HCT116 (cell line): Measurements from ENCODE around the gene CREB3L4. TPM values are rescaled to one million over a fixed set of nuclear protein-coding genes. Genes with fewer than 3 reads are reported as not detected.

Experiments used
- ATAC-seq: fragments of 200-7000 bp; cut with Tn5 transposase; 2 replicates; pipeline ENCODE4 v1.9.1; 2020; ENCODE audit warnings: mild to moderate bottlenecking, moderate library complexity
- BruUV-seq: library from RNA; stranded (reverse); fragments of 400-500 nt; replicated peaks from 2 replicates; lab custom pipeline; 2021; lab: Mats Ljungman, UMichigan
- CTCF ChIA-PET: fragments of 300-600 bp; sonication (Branson Sonifier 250); formaldehyde crosslinking; loops from one replicate; lab custom pipeline; 2021; ENCODE audit warnings: antibody characterized with exemption; lab: Charles Lee
- POLR2A ChIA-PET: fragments of 300-600, 350-600 bp; sonication (Branson Sonifier 250); formaldehyde crosslinking; loops from one replicate; lab custom pipeline; 2021; ENCODE audit warnings: antibody characterized with exemption; lab: Charles Lee
- RAD21 ChIA-PET, 2 experiments: fragments of 300-600 bp; sonication (Branson Sonifier 250); formaldehyde crosslinking; loops; one replicate each; lab custom pipeline; 2023; ENCODE audit warnings: low total read pairs in 2 of 2; ENCODE audit not compliant: uncharacterized antibody in 2 of 2, unreplicated experiment in 2 of 2, low non-redundant PET in 1 of 2; lab: Charles Lee
- DNase-seq: peaks from one replicate; pipeline ENCODE4 v3.0.0-alpha.2; 2010; ENCODE audit warnings: low read depth, low spot score
- H2AFZ ChIP-seq: fragments of 200-600 bp; shearing (Covaris generic), sonication (generic); 2 replicates; pipeline ENCODE4 v1.6.1; 2017; ENCODE audit warnings: low read depth, mixed run types, mixed read lengths, antibody characterized with exemption, low read length; ENCODE audit not compliant: poor library complexity, severe bottlenecking
- H3K27ac ChIP-seq: 2 replicates; pipeline ENCODE4 v1.5.1; 2012; ENCODE audit warnings: low read depth, low read length
- H3K27me3 ChIP-seq: fragments of 200-600 bp; sonication (generic); 2 replicates; pipeline ENCODE4 v1.6.1; 2016; ENCODE audit warnings: mixed run types, low read length, mixed read lengths; ENCODE audit not compliant: insufficient read depth
- H3K36me3 ChIP-seq, 2 experiments: fragments of 200-500 bp in 1 of 2; fragments of 200-600 bp in 1 of 2; sonication (Bioruptor generic) in 1 of 2; sonication (generic) in 1 of 2; 2 replicates each; pipeline versions ENCODE4 v1.5.1 to v1.6.1; 2014 to 2016; ENCODE audit warnings: low read length in 2 of 2, inconsistent platforms in 1 of 2, mixed read lengths in 1 of 2, mixed run types in 1 of 2; ENCODE audit not compliant: insufficient read depth in 2 of 2, control insufficient read depth in 1 of 2
- H3K4me1 ChIP-seq, 2 experiments: fragments of 200-600 bp in 1 of 2; sonication (generic) in 1 of 2; 2 replicates each; pipeline versions ENCODE4 v1.5.1 to v1.6.1; 2012 to 2017; ENCODE audit warnings: low read length in 2 of 2, inconsistent platforms in 1 of 2, mild to moderate bottlenecking in 1 of 2, mixed read lengths in 1 of 2, mixed run types in 1 of 2, moderate library complexity in 1 of 2; ENCODE audit not compliant: insufficient read depth in 2 of 2, control insufficient read depth in 1 of 2
- H3K4me2 ChIP-seq: fragments of 200-600 bp; sonication (generic); 2 replicates; pipeline ENCODE4 v1.6.1; 2017; ENCODE audit warnings: mixed run types, low read length, mixed read lengths
- H3K4me3 ChIP-seq, 2 experiments: fragments of 200-600 bp in 1 of 2; sonication (generic) in 1 of 2; replicated peaks in 1 of 2; 2 replicates each; pipeline ENCODE4 v1.5.1; 2011 to 2016; ENCODE audit warnings: low read length in 2 of 2, control low read depth in 1 of 2, low read depth in 1 of 2, mild to moderate bottlenecking in 1 of 2, mixed read lengths in 1 of 2, mixed run types in 1 of 2
- H3K79me2 ChIP-seq: fragments of 200-600 bp; sonication (generic); 2 replicates; pipeline ENCODE4 v1.6.1; 2017; ENCODE audit warnings: mild to moderate bottlenecking, mixed run types, low read length, moderate library complexity, mixed read lengths; ENCODE audit not compliant: insufficient read depth
- H3K9ac ChIP-seq: fragments of 200-600 bp; sonication (generic); 2 replicates; pipeline ENCODE4 v1.6.1; 2016; ENCODE audit warnings: low read length, mixed read lengths
- H3K9me2 ChIP-seq: fragments of 200-600 bp; sonication (generic), shearing (Covaris generic); 2 replicates; pipeline ENCODE4 v1.6.1; 2017; ENCODE audit warnings: mixed run types, mild to moderate bottlenecking, moderate library complexity; ENCODE audit not compliant: insufficient read depth
- H3K9me3 ChIP-seq, 2 experiments: fragments of 200-500 bp in 1 of 2; fragments of 200-600 bp in 1 of 2; sonication (Bioruptor generic) in 1 of 2; sonication (generic) in 1 of 2; 2 replicates each; pipeline ENCODE4 v1.6.1; 2014 to 2017; ENCODE audit warnings: low read length in 2 of 2, mixed read lengths in 2 of 2, inconsistent platforms in 1 of 2, low read depth in 1 of 2, mild to moderate bottlenecking in 1 of 2, mixed run types in 1 of 2, moderate library complexity in 1 of 2; ENCODE audit not compliant: control insufficient read depth in 1 of 2, insufficient read depth in 1 of 2
- H4K20me1 ChIP-seq: fragments of 200-600 bp; sonication (generic), shearing (Covaris generic); 2 replicates; pipeline ENCODE4 v1.6.1; 2017; ENCODE audit warnings: mixed run types, mild to moderate bottlenecking, moderate library complexity; ENCODE audit not compliant: insufficient read depth
- CBX3 ChIP-seq: IDR thresholded peaks from 2 replicates; pipeline ENCODE4 v1.6.1; 2012; ENCODE audit warnings: low read depth
- CEBPB ChIP-seq: IDR thresholded peaks from 2 replicates; pipeline ENCODE4 v1.6.1; 2012; ENCODE audit warnings: low read depth
- EGR1 ChIP-seq: IDR thresholded peaks from 2 replicates; pipeline ENCODE4 v1.6.1; 2012; ENCODE audit warnings: low read depth
- FOSL1 ChIP-seq: IDR thresholded peaks from 2 replicates; pipeline ENCODE4 v1.6.1; 2012; ENCODE audit warnings: low read depth
- JUND ChIP-seq: IDR thresholded peaks from 2 replicates; pipeline ENCODE4 v1.6.1; 2012
- POLR2A ChIP-seq: IDR thresholded peaks from 2 replicates; pipeline ENCODE4 v1.7.0; 2011; ENCODE audit warnings: borderline replicate concordance; ENCODE audit not compliant: insufficient read depth, insufficient read length; ENCODE audit errors: extremely low read depth
- POLR2AphosphoS5 ChIP-seq: IDR thresholded peaks from 2 replicates; pipeline ENCODE4 v1.6.1; 2011; ENCODE audit warnings: mild to moderate bottlenecking, low read depth, low read length, moderate library complexity
- SIN3A ChIP-seq: IDR thresholded peaks from 2 replicates; pipeline ENCODE4 v1.6.1; 2012; ENCODE audit warnings: low read depth
- TCF7L2 ChIP-seq: IDR thresholded peaks from 2 replicates; pipeline ENCODE4 v1.7.0; 2011; ENCODE audit warnings: borderline replicate concordance, inconsistent platforms; ENCODE audit not compliant: insufficient read depth, insufficient read length; ENCODE audit errors: extremely low read depth
- ZFX ChIP-seq: fragments of 450-650 bp; IDR thresholded peaks from 2 replicates; pipeline ENCODE4 v1.6.1; 2017
- intact Hi-C: fragments of 100-400 bp; cut with micrococcal nuclease; formaldehyde crosslinking; loops from 2 replicates; pipeline ENCODE4 v1.10.0; 2022
- total RNA-seq: library from RNA; stranded (reverse); gene quantifications from one replicate; pipeline ENCODE4 v1.2.1, GENCODE V29; 2021; ENCODE audit not compliant: unreplicated experiment
- TF ChIP-seq, protein P1 (sequence below), 3 experiments: fragments of 200-600 bp in 1 of 3; sonication (generic) in 1 of 3; IDR thresholded peaks in 2 of 3; conservative IDR thresholded peaks in 1 of 3; 2 replicates each; pipeline ENCODE4 v1.5.1; 2012 to 2017; ENCODE audit warnings: low read depth in 2 of 3, low read length in 2 of 3, antibody characterized with exemption in 1 of 3, borderline replicate concordance in 1 of 3, control low read depth in 1 of 3, mild to moderate bottlenecking in 1 of 3, mixed read lengths in 1 of 3, mixed run types in 1 of 3, moderate library complexity in 1 of 3; ENCODE audit not compliant: insufficient read depth in 1 of 3
- TF ChIP-seq, protein P2 (sequence below): IDR thresholded peaks from 2 replicates; pipeline ENCODE4 v1.6.1; 2012

Gene CREB3L4
- total RNA-seq, 1 experiment from 2014 or later = 15.3 TPM

DNA sequence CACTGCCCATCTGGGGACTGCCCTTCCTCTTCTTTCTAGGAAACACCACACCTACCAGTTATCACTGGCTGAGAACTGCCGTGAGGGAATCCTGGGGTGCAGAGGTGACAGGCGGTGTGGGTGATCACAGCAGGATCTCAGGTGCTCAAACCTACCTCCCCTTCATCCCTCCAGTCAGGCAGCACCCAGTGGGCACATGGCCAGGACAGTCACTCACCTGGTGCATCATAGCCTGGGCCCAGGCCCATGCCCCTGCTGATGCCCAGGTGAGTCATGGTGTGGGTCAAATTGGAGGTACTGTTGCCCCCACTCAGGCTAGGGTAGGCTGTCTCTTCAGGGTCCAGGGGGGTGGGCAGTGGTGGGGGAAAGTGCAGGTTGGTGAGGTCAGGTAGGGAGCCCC is 15.9 kb upstream of the CREB3L4 start:
- Histone ChIP-seq H2AFZ (no peak overlapping the region), H3K4me2 (no peak overlapping the region), H3K36me3 (peaks cover 29 to 32% of the 10 kb centered on the region in 2 experiments; a peak in 3 of 4 replicates), H3K4me3 (no peak overlapping the region), H3K79me2 (peaks cover 36% of the 10 kb centered on the region), H3K9me3 (no peaks in the 10 kb centered on the region), H3K27me3 (no peaks in the 10 kb centered on the region), H3K9me2 (no peaks in the 10 kb centered on the region), H3K27ac (no peak overlapping the region), H4K20me1 (no peaks in the 10 kb centered on the region), H3K4me1 (peaks cover 0 to 9% of the 10 kb centered on the region in 2 experiments; a peak in 2 of 4 replicates), H3K9ac (no peak overlapping the region)
- DNase-seq (no peak), ATAC-seq (no peak)
- RAD21 ChIA-PET = no interaction called here
- BruUV-seq = no TSS peak
- CTCF ChIA-PET = no interaction called here
- intact Hi-C loops = no loop called here
- TF ChIP-seq CBX3 (no peak), POLR2A (no peak), SIN3A (no peak), EGR1 (no peak), JUND (no peak), CEBPB (no peak), ZFX (no peak), POLR2AphosphoS5 (no peak), FOSL1 (no peak), TCF7L2 (no peak)
- TF ChIP-seq, protein P1, sequence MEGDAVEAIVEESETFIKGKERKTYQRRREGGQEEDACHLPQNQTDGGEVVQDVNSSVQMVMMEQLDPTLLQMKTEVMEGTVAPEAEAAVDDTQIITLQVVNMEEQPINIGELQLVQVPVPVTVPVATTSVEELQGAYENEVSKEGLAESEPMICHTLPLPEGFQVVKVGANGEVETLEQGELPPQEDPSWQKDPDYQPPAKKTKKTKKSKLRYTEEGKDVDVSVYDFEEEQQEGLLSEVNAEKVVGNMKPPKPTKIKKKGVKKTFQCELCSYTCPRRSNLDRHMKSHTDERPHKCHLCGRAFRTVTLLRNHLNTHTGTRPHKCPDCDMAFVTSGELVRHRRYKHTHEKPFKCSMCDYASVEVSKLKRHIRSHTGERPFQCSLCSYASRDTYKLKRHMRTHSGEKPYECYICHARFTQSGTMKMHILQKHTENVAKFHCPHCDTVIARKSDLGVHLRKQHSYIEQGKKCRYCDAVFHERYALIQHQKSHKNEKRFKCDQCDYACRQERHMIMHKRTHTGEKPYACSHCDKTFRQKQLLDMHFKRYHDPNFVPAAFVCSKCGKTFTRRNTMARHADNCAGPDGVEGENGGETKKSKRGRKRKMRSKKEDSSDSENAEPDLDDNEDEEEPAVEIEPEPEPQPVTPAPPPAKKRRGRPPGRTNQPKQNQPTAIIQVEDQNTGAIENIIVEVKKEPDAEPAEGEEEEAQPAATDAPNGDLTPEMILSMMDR (IDR thresholded peaks at IDR 0.05 in 2 of 3, conservative IDR thresholded peaks at IDR 0.05 in 1 of 3; ENCODE audit: borderline replicate concordance in 1 of 3, insufficient read depth in 1 of 3, low read depth in 2 of 3, low read length in 2 of 3) = no peak
- TF ChIP-seq, protein P2, sequence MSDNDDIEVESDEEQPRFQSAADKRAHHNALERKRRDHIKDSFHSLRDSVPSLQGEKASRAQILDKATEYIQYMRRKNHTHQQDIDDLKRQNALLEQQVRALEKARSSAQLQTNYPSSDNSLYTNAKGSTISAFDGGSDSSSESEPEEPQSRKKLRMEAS = no peak
- POLR2A ChIA-PET = no interaction called here
